VCaP (cell line): ENCODE measurements around the gene WNT10A.
"Not testable (repeated sequence)": the region's sequence is repeated elsewhere in the genome, so short reads cannot be mapped to it uniquely, and the experiment has no call there.

Source experiments
- H3K27ac ChIP-seq: fragments of 450-650 bp; 2 replicates; pipeline ENCODE4 v1.5.1; 2017
- CTCF ChIP-seq: fragments of 450-650 bp; conservative IDR thresholded peaks from 2 replicates; pipeline ENCODE4 v1.5.1; 2017; ENCODE audit warnings: mild to moderate bottlenecking, moderate library complexity

Gene WNT10A

GRCh38 chr2:218839430-218839829 is 41.2 kb upstream of the WNT10A start:
- TF ChIP-seq CTCF = no peak
- H3K27ac ChIP-seq = no peak overlapping the region

- TF ChIP-seq CTCF = no peak
- H3K27ac ChIP-seq = no peak overlapping the region
Observed at GRCh38 chr2:218839888-218840287, 40.8 kb upstream of the WNT10A start.

GRCh38 chr2:218844334-218844733 is 36.3 kb upstream of the WNT10A start:
- not testable (repeated sequence) for H3K27ac ChIP-seq

GRCh38 chr2:218846963-218847362 is 33.7 kb upstream of the WNT10A start:
- not testable (repeated sequence) for H3K27ac ChIP-seq

- no peak for TF ChIP-seq CTCF
- no peak overlapping the region for H3K27ac ChIP-seq
Observed at GRCh38 chr2:218849721-218850120, 30.9 kb upstream of the WNT10A start.

GRCh38 chr2:218850796-218851195 is 29.9 kb upstream of the WNT10A start:
- H3K27ac ChIP-seq = no peak overlapping the region
- no peak for TF ChIP-seq CTCF

GRCh38 chr2:218851286-218851685 is 29.4 kb upstream of the WNT10A start:
- H3K27ac ChIP-seq = no peak overlapping the region
- TF ChIP-seq CTCF = no peak

- H3K27ac ChIP-seq = no peak overlapping the region
- TF ChIP-seq CTCF = peak; percentile 80
Observed at GRCh38 chr2:218852911-218853667, 27.6 kb upstream of the WNT10A start.

GRCh38 chr2:218853766-218854165 is 26.9 kb upstream of the WNT10A start:
- no peak for TF ChIP-seq CTCF
- no peak overlapping the region for H3K27ac ChIP-seq
